HEK293T (cell line): ENCODE measurements around the gene APLP2.

Source experiments
- CTCF ChIA-PET: fragments of 350-600 bp; formaldehyde crosslinking; extraction: SDS; loops from one replicate; lab custom pipeline; 2021; ENCODE audit warnings: antibody characterized with exemption, inconsistent platforms; lab: Yijun Ruan, JAX
- POLR2A ChIA-PET: fragments of 350-600 bp; formaldehyde crosslinking; extraction: SDS; loops from one replicate; lab custom pipeline; 2020; ENCODE audit warnings: antibody characterized with exemption, inconsistent platforms; lab: Yijun Ruan, JAX
- DNase-seq: peaks from one replicate; pipeline ENCODE4 v3.0.0; 2012; ENCODE audit warnings: mixed read lengths; ENCODE audit errors: extremely low spot score
- ARNT ChIP-seq: fragments of 450-650 bp; IDR thresholded peaks from 2 replicates; pipeline ENCODE4 v1.6.1; 2017; ENCODE audit warnings: mild to moderate bottlenecking
- BHLHE40 ChIP-seq: fragments of 450-650 bp; IDR thresholded peaks from 2 replicates; pipeline ENCODE4 v1.6.1; 2016; ENCODE audit warnings: mild to moderate bottlenecking, moderate library complexity, borderline replicate concordance
- CTBP1 ChIP-seq: fragments of 450-650 bp; IDR thresholded peaks from 2 replicates; pipeline ENCODE4 v1.6.1; 2016; ENCODE audit warnings: borderline replicate concordance
- ELF4 ChIP-seq: fragments of 450-650 bp; IDR thresholded peaks from 2 replicates; pipeline ENCODE4 v1.6.1; 2017; ENCODE audit warnings: antibody characterized with exemption
- FOXA1 ChIP-seq: fragments of 450-650 bp; IDR thresholded peaks from 2 replicates; pipeline ENCODE4 v1.6.1; 2016; ENCODE audit warnings: mild to moderate bottlenecking
- FOXK2 ChIP-seq: fragments of 450-650 bp; IDR thresholded peaks from 2 replicates; pipeline ENCODE4 v1.6.1; 2016; ENCODE audit warnings: mild to moderate bottlenecking
- FOXM1 ChIP-seq: fragments of 450-650 bp; IDR thresholded peaks from 2 replicates; pipeline ENCODE4 v1.6.1; 2017; ENCODE audit warnings: mild to moderate bottlenecking, borderline replicate concordance
- HDGF ChIP-seq: fragments of 450-650 bp; IDR thresholded peaks from 2 replicates; pipeline ENCODE4 v1.6.1; 2017; ENCODE audit warnings: antibody characterized with exemption, borderline replicate concordance
- L3MBTL2 ChIP-seq: fragments of 450-650 bp; conservative IDR thresholded peaks from 2 replicates; pipeline ENCODE4 v1.6.1; 2016; ENCODE audit warnings: mild to moderate bottlenecking
- LEF1 ChIP-seq: fragments of 450-650 bp; IDR thresholded peaks from 2 replicates; pipeline ENCODE4 v1.6.1; 2017; ENCODE audit warnings: mild to moderate bottlenecking, borderline replicate concordance
- NFRKB ChIP-seq: fragments of 450-650 bp; IDR thresholded peaks from 2 replicates; pipeline ENCODE4 v1.6.1; 2016; ENCODE audit warnings: mild to moderate bottlenecking, moderate library complexity
- PKNOX1 ChIP-seq: fragments of 450-650 bp; IDR thresholded peaks from 2 replicates; pipeline ENCODE4 v1.6.1; 2016
- SP1 ChIP-seq: fragments of 450-650 bp; IDR thresholded peaks from 2 replicates; pipeline ENCODE4 v1.6.1; 2017
- SUZ12 ChIP-seq: fragments of 450-650 bp; IDR thresholded peaks from 2 replicates; pipeline ENCODE4 v1.6.1; 2016; ENCODE audit warnings: mild to moderate bottlenecking
- TARDBP ChIP-seq: fragments of 450-650 bp; IDR thresholded peaks from 2 replicates; pipeline ENCODE4 v1.6.1; 2016
- ZNF384 ChIP-seq: fragments of 450-650 bp; IDR thresholded peaks from 2 replicates; pipeline ENCODE4 v1.6.1; 2016

The APLP2 gene

GRCh38 chr11:130121445-130121978 is 51.8 kb downstream of the APLP2 start:
- no peak for DNase-seq
- ChIA-PET CTCF (interaction anchor here (0.6 kb wide), 1 partner anchor 198 kb away, joined by 4 read pairs; no protein-coding TSS in a partner anchor), POLR2A (no interaction called here)
- TF ChIP-seq FOXK2: no peak
- TF ChIP-seq PKNOX1: no peak
- no peak for TF ChIP-seq LEF1
- TF ChIP-seq SP1: no peak
- no peak for TF ChIP-seq SUZ12
- no peak for TF ChIP-seq ZNF384
- TF ChIP-seq FOXA1: no peak
- no peak for TF ChIP-seq ELF4
- TF ChIP-seq BHLHE40: no peak
- no peak for TF ChIP-seq FOXM1
- no peak for TF ChIP-seq TARDBP
- TF ChIP-seq CTBP1: no peak
- TF ChIP-seq L3MBTL2: no peak
- no peak for TF ChIP-seq HDGF
- no peak for TF ChIP-seq NFRKB
- TF ChIP-seq ARNT: no peak

- ChIA-PET POLR2A (no interaction called here), CTCF (interaction anchor here (0.6 kb wide), 1 partner anchor 199 kb away, joined by 4 read pairs; no protein-coding TSS in a partner anchor)
- DNase-seq: no peak
- TF ChIP-seq HDGF: no peak
- TF ChIP-seq TARDBP: no peak
- no peak for TF ChIP-seq ZNF384
- TF ChIP-seq FOXA1: no peak
- no peak for TF ChIP-seq LEF1
- TF ChIP-seq ARNT: no peak
- no peak for TF ChIP-seq SUZ12
- TF ChIP-seq ELF4: no peak
- no peak for TF ChIP-seq FOXK2
- TF ChIP-seq L3MBTL2: no peak
Measured at GRCh38 chr11:130122141-130122575, 52.5 kb downstream of the APLP2 start.

GRCh38 chr11:130123414-130124040 is 53.8 kb downstream of the APLP2 start:
- CTCF ChIA-PET: no interaction called here
- no peak for DNase-seq
- POLR2A ChIA-PET: no interaction called here
- TF ChIP-seq LEF1: no peak
- no peak for TF ChIP-seq ZNF384
- no peak for TF ChIP-seq ARNT
- TF ChIP-seq PKNOX1: no peak
- TF ChIP-seq FOXK2: no peak
- TF ChIP-seq FOXA1: no peak
- no peak for TF ChIP-seq NFRKB
- no peak for TF ChIP-seq TARDBP
- no peak for TF ChIP-seq ELF4

GRCh38 chr11:130124096-130124495 is 54.4 kb downstream of the APLP2 start:
- no peak for DNase-seq
- no peak for TF ChIP-seq HDGF
- ChIA-PET CTCF (no interaction called here), POLR2A (no interaction called here)

- TF ChIP-seq ZNF384 (no peak), ARNT (no peak), PKNOX1 (no peak), FOXM1 (no peak), SP1 (no peak), L3MBTL2 (no peak), FOXK2 (no peak), HDGF (no peak), TARDBP (no peak), CTBP1 (no peak), SUZ12 (no peak), ELF4 (no peak), NFRKB (no peak), LEF1 (no peak)
- ChIA-PET POLR2A (no interaction called here), CTCF (no interaction called here)
- no peak for DNase-seq
Measured at GRCh38 chr11:130125638-130126037, 55.9 kb downstream of the APLP2 start.

- ChIA-PET CTCF (no interaction called here), POLR2A (no interaction called here)
- no peak for DNase-seq
- TF ChIP-seq ELF4 (no peak), FOXM1 (no peak), NFRKB (no peak), TARDBP (no peak), HDGF (no peak), SP1 (no peak), SUZ12 (no peak), ZNF384 (no peak), L3MBTL2 (no peak), ARNT (no peak), FOXA1 (no peak), LEF1 (no peak), PKNOX1 (no peak), BHLHE40 (no peak), FOXK2 (no peak), CTBP1 (no peak)
Measured at GRCh38 chr11:130126516-130126915, 56.8 kb downstream of the APLP2 start.
